DOHH2 (cell line): ENCODE results near the gene ZBTB48.
"Not testable (repeated sequence)": the region's sequence is repeated elsewhere in the genome, so short reads cannot be mapped to it uniquely, and the experiment has no call there.

Experiments
- H3F3A ChIP-seq: fragments of 200-600 bp; sonication (generic), shearing (Covaris generic); 2 replicates; pipeline ENCODE4 v1.6.0; 2016; ENCODE audit warnings: antibody characterized with exemption, mild to moderate bottlenecking; ENCODE audit not compliant: control insufficient read depth, insufficient read depth
- H3K27ac ChIP-seq: fragments of 200-600 bp; sonication (generic); 2 replicates; pipeline ENCODE4 v1.5.1; 2014; ENCODE audit warnings: low read depth, mild to moderate bottlenecking, low read length, moderate library complexity
- H3K27me3 ChIP-seq: fragments of 200-600 bp; sonication (generic); 2 replicates; pipeline ENCODE4 v1.6.1; 2014; ENCODE audit warnings: mild to moderate bottlenecking, low read length, mixed read lengths; ENCODE audit not compliant: control insufficient read depth
- H3K36me3 ChIP-seq: fragments of 200-600 bp; sonication (generic); 2 replicates; pipeline ENCODE4 v1.6.1; 2014; ENCODE audit warnings: mild to moderate bottlenecking, low read length, moderate library complexity, mixed read lengths; ENCODE audit not compliant: control insufficient read depth
- H3K4me1 ChIP-seq: fragments of 200-600 bp; sonication (generic); 2 replicates; pipeline ENCODE4 v1.6.1; 2014; ENCODE audit warnings: mild to moderate bottlenecking, low read length, mixed read lengths; ENCODE audit not compliant: control insufficient read depth
- H3K4me2 ChIP-seq: fragments of 200-600 bp; sonication (generic); 2 replicates; pipeline ENCODE4 v1.6.0; 2014; ENCODE audit warnings: mild to moderate bottlenecking, low read length, moderate library complexity
- H3K4me3 ChIP-seq: fragments of 200-600 bp; sonication (generic); 2 replicates; pipeline ENCODE4 v1.5.1; 2014; ENCODE audit warnings: mild to moderate bottlenecking, low read length, mixed read lengths
- H3K79me2 ChIP-seq: fragments of 200-600 bp; sonication (generic); 2 replicates; pipeline ENCODE4 v1.6.1; 2014; ENCODE audit warnings: mild to moderate bottlenecking, low read length, mixed read lengths; ENCODE audit not compliant: control insufficient read depth
- H3K9me2 ChIP-seq: fragments of 200-600 bp; sonication (generic); replicated peaks from 2 replicates; pipeline ENCODE4 v1.6.1; 2014; ENCODE audit warnings: mild to moderate bottlenecking, low read length, mixed read lengths; ENCODE audit not compliant: control insufficient read depth
- H3K9me3 ChIP-seq: fragments of 200-600 bp; sonication (generic); 2 replicates; pipeline ENCODE4 v1.6.1; 2014; ENCODE audit warnings: antibody characterized with exemption, low read length, mixed read lengths; ENCODE audit not compliant: control insufficient read depth, insufficient read depth
- H4K20me1 ChIP-seq: fragments of 200-600 bp; sonication (generic); 2 replicates; pipeline ENCODE4 v1.6.0; 2014; ENCODE audit warnings: low read depth, mild to moderate bottlenecking, antibody characterized with exemption, low read length, moderate library complexity; ENCODE audit not compliant: control insufficient read depth, insufficient read depth
- EZH2phosphoT487 ChIP-seq: fragments of 200-600 bp; sonication (generic); IDR thresholded peaks from 2 replicates; pipeline ENCODE4 v1.6.1; 2017; ENCODE audit warnings: borderline replicate concordance, mild to moderate bottlenecking, antibody characterized with exemption, low read length, moderate library complexity, mixed read lengths
- TF ChIP-seq, protein P1 (sequence below): fragments of 200-600 bp; sonication (generic); IDR thresholded peaks from one replicate; pipeline ENCODE4 v1.5.1; 2014; ENCODE audit warnings: antibody characterized with exemption, mild to moderate bottlenecking, low read depth, low read length; ENCODE audit not compliant: poor library complexity, severe bottlenecking

ZBTB48 gene

DNA sequence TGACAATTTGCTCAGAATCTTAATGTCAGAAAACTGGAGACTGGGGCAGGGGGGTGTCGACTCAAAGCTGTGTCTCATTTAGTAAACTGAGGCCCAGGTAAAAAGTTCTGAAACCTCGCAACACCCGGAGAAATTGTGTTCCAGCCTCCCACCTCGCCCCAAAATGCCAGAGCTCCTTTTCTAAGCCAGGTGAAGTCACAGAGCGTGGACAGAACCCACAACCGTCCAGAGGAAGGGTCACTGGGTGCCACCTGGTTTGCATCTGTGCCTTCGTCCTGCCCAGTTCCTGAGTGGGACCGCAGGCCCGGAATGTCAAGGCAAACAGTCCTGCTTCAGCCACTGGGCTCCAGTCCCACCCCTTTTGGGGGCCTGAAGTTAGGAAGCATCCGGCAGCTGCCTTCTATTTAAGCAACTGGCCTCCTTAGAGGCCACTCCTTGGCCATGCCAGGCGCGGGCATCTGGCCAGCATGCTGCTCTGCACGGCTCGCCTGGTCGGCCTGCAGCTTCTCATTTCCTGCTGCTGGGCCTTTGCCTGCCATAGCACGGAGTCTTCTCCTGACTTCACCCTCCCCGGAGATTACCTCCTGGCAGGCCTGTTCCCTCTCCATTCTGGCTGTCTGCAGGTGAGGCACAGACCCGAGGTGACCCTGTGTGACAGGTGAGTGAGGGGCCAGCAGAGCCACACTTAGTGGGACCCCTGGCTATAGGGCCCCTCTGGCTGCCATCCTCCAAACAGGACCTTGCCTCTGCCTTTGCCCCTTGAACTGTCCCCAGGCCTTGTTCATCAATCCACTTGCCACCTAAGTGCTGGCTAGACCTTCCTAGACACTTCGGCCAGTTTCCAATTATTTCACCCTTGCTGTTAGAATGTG, 24.7 kb upstream of the ZBTB48 start, which contains the start of gene TAS1R1:
Gene TAS1R1 (plus strand): TSS at position 401 of the 872 bp plus-strand sequence. CDS start 67 bp downstream, at position 468.
- Histone ChIP-seq H3K9me2 (no peaks in the 10 kb centered on the region), H3K79me2 (peaks cover 35% of the 10 kb centered on the region), H3K27ac (peak within 1 kb of the TSS; percentile 39)

DNA sequence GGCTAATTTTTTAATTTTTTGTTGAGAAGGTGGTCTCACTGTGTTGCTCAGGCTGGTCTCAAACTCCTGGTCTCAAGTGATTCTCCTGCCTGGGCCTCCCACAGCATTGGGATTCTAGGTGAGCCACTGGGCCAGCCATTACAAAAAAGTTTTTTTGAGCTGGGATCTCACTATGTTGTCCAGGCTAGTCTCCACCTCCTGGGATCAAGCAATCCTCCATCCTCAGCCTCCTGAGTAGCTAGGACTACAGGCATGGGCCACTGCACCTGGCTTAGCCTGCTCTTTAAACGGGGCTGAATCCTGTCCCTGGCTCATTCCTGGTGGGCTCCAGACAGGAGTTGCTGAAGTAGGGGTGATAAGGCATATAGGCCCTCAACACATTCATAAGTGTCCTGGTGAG, 22.2 kb upstream of the ZBTB48 start:
- peaks cover 20% of the 10 kb centered on the region for H3K79me2 ChIP-seq
- no peaks in the 10 kb centered on the region for H4K20me1 ChIP-seq
- no peaks in the 10 kb centered on the region; the same call in 1 of the 2 replicates for H3F3A ChIP-seq
- no peaks in the 10 kb centered on the region for H3K9me3 ChIP-seq
- 0 out of 2 replicates have a peak, but pooled peaks cover under 1% of the 10 kb centered on the region for H3K27me3 ChIP-seq
- peaks cover 6% of the 10 kb centered on the region for H3K36me3 ChIP-seq
- no peaks in the 10 kb centered on the region for H3K9me2 ChIP-seq
- TF ChIP-seq, protein P1, sequence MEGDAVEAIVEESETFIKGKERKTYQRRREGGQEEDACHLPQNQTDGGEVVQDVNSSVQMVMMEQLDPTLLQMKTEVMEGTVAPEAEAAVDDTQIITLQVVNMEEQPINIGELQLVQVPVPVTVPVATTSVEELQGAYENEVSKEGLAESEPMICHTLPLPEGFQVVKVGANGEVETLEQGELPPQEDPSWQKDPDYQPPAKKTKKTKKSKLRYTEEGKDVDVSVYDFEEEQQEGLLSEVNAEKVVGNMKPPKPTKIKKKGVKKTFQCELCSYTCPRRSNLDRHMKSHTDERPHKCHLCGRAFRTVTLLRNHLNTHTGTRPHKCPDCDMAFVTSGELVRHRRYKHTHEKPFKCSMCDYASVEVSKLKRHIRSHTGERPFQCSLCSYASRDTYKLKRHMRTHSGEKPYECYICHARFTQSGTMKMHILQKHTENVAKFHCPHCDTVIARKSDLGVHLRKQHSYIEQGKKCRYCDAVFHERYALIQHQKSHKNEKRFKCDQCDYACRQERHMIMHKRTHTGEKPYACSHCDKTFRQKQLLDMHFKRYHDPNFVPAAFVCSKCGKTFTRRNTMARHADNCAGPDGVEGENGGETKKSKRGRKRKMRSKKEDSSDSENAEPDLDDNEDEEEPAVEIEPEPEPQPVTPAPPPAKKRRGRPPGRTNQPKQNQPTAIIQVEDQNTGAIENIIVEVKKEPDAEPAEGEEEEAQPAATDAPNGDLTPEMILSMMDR = no peak
- TF ChIP-seq EZH2phosphoT487 = no peak
- H3K27ac ChIP-seq = no peak overlapping the region
- no peak overlapping the region for H3K4me2 ChIP-seq
- H3K4me3 ChIP-seq = no peak overlapping the region
- peaks cover 23% of the 10 kb centered on the region for H3K4me1 ChIP-seq

More for the DNA sequence above, 24.7 kb upstream of the ZBTB48 start, which contains the start of gene TAS1R1:
- Histone ChIP-seq H3K9me3 (no peaks in the 10 kb centered on the region), H3F3A (no peaks in the 10 kb centered on the region; the same call in 1 of the 2 replicates), H4K20me1 (no peaks in the 10 kb centered on the region), H3K4me3 (peak within 1 kb of the TSS; percentile 98), H3K4me1 (peaks cover 20% of the 10 kb centered on the region), H3K36me3 (peaks cover 20% of the 10 kb centered on the region), H3K27me3 (no peaks in the 10 kb centered on the region), H3K4me2 (peak within 1 kb of the TSS; percentile 87)
- TF ChIP-seq, protein P1 = no peak
- no peak for TF ChIP-seq EZH2phosphoT487

DNA sequence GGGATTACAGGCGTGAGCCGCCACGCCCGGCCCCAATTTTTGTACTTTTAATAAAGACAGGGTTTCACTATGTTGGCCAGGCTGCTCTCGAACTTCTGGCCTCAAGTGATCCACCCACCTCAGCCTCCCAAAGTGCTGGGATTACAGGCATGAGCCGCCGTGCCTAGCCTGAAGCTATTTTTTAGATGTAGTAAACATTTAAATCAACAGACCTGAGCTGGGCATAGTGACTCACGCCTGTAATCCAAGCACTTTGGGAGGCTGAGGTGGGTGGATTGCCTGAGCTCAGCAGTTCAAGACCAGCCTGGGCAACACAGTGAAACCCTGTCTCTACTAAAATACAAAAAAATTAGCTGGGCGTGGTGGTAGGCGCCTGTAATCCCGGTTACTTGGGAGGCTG, 20.6 kb upstream of the ZBTB48 start:
- H3K36me3 ChIP-seq, H3K9me2 ChIP-seq, H3F3A ChIP-seq, H3K27ac ChIP-seq, H3K9me3 ChIP-seq, H4K20me1 ChIP-seq, H3K4me3 ChIP-seq, H3K27me3 ChIP-seq, H3K4me2 ChIP-seq, H3K79me2 ChIP-seq: not testable (repeated sequence)
- H3K4me1 ChIP-seq = peaks cover 16% of the 10 kb centered on the region

DNA sequence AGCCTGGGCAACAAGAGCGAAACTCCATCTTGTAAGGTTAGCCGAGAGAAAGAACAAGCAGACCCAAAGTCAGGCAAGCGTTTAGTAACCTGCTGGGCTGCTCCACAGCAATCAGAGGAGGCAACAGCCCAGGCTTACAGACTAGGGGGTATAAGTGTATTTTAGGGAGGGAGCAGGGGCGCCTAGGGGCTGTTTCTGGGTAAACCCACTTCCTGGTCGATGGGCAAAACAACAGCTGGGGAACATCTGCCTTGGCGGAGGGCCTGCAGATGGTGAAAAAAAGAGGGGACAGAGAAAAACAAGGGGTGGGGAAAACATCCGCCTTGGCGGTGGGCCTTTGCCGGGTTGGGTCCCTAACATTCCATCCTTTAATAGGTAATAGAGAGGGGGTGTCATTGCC, 19.5 kb upstream of the ZBTB48 start:
- H4K20me1 ChIP-seq = no peaks in the 10 kb centered on the region
- H3K4me1 ChIP-seq = peaks cover 8% of the 10 kb centered on the region
- H3K36me3 ChIP-seq = no peaks in the 10 kb centered on the region
- no peaks in the 10 kb centered on the region; the same call in 1 of the 2 replicates for H3F3A ChIP-seq
- no peaks in the 10 kb centered on the region for H3K9me3 ChIP-seq
- H3K27ac ChIP-seq = no peak overlapping the region
- TF ChIP-seq, protein P1 = no peak
- TF ChIP-seq EZH2phosphoT487 = no peak
- 0 out of 2 replicates have a peak, but pooled peaks cover 6% of the 10 kb centered on the region for H3K27me3 ChIP-seq
- no peak overlapping the region for H3K4me3 ChIP-seq
- H3K79me2 ChIP-seq = no peaks in the 10 kb centered on the region
- peak overlapping the region; percentile 19; the same call in 1 of the 2 replicates for H3K4me2 ChIP-seq
- no peaks in the 10 kb centered on the region for H3K9me2 ChIP-seq
